MG63 (cell line): ENCODE measurements around the gene FAM200B. TPM values are rescaled to one million over a fixed set of nuclear protein-coding genes. Genes with fewer than 3 reads are reported as not detected.
"Not testable (repeated sequence)": the region's sequence is repeated elsewhere in the genome, so short reads cannot be mapped to it uniquely, and the experiment has no call there.

ENCODE experiments used
- DNase-seq: peaks from one replicate; pipeline ENCODE4 v3.0.0-alpha.2; 2020
- H3K27me3 ChIP-seq: fragments of 250-450 bp; sonication (Bioruptor Pico); 2 replicates; pipeline ENCODE4 v1.5.1; 2020; ENCODE audit warnings: mild to moderate bottlenecking, moderate library complexity
- H3K36me3 ChIP-seq: fragments of 250-450 bp; sonication (Bioruptor Pico); 2 replicates; pipeline ENCODE4 v1.5.1; 2020; ENCODE audit warnings: mild to moderate bottlenecking, moderate library complexity
- H3K4me3 ChIP-seq: fragments of 250-450 bp; sonication (Bioruptor Pico); 2 replicates; pipeline ENCODE4 v1.5.1; 2020; ENCODE audit warnings: mild to moderate bottlenecking, moderate library complexity
- H3K9me3 ChIP-seq: fragments of 250-450 bp; sonication (Bioruptor Pico); 2 replicates; pipeline ENCODE4 v1.5.1; 2020; ENCODE audit warnings: mild to moderate bottlenecking, moderate library complexity
- total RNA-seq: library from RNA; depleted of rRNA; stranded (reverse); fragments of >200 nt; shearing (Covaris generic); gene quantifications from 2 replicates; pipeline ENCODE4 v1.2.3, GENCODE V29; 2014; ENCODE audit warnings: low replicate concordance

Gene FAM200B
- total RNA-seq, 1 experiment from 2014 or later = 22.6 TPM

DNA sequence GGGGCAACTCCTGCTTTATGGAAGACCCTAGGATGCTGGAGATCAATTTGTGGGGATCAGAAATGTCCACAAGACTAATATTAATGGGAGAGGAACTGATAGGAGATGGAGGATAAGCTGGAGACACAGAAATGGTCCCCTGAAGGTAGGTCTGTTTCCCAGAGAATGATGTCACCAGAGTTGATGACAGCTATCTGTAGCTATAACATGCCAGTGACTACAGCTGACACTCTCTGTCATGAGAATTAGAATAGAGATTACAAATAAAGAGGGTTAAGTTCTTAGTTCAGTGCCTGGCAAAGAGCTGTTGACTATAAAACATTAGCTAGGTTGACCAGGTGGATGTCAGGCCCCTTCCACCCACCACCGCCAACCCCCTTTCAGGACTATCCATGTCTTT is 30.6 kb downstream of the FAM200B start:
- no peak overlapping the region for H3K4me3 ChIP-seq
- no peaks in the 10 kb centered on the region for H3K27me3 ChIP-seq
- no peaks in the 10 kb centered on the region for H3K9me3 ChIP-seq
- DNase-seq = no peak
- H3K36me3 ChIP-seq = no peaks in the 10 kb centered on the region

GRCh38 chr4:15714141-15714540 is 32.5 kb downstream of the FAM200B start:
- H3K27me3 ChIP-seq = no peaks in the 10 kb centered on the region
- no peaks in the 10 kb centered on the region for H3K9me3 ChIP-seq
- no peak overlapping the region for H3K4me3 ChIP-seq
- no peak for DNase-seq
- H3K36me3 ChIP-seq = no peaks in the 10 kb centered on the region

DNA sequence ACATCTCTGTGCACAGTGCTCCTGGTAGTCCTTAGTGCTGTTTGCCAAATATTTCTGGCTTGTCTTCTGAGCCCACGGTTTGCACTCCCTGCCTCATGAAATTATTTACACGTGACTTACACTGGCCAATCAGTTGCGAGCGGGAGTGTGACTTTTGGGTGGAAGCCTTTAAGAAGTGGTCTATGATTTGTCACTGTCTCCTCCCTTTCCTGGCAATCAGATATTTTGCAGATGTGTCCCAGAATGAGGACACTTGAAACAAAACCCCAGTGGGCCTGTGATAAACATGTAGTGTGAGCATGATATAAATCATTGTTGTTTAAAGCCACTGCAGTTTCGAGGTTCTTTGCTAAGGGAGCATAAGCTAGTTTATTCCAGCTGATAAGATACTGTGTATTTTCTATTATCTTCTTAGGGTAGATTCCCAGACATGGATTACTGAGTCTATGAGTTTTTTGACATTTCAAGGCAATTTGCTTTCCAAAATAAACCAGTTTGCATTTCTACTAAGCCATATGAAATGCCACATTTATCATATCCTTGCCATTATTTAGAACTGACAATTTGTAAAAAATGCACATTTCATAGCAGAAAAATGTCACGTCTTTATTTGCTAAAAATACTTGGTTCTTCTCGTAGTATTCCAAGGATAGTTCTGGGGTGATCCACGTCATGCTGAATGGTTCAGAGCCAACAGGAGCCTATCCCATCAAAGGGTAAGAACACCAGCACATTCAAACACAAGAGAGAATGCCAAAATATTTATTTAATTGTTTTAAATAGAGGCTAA is 33.2 kb downstream of the FAM200B start:
- peak; percentile 50 for DNase-seq
- H3K27me3 ChIP-seq = no peaks in the 10 kb centered on the region
- no peaks in the 10 kb centered on the region for H3K36me3 ChIP-seq
- no peak overlapping the region for H3K4me3 ChIP-seq
- H3K9me3 ChIP-seq = no peaks in the 10 kb centered on the region

- DNase-seq = no peak
- Histone ChIP-seq H3K4me3 (no peak overlapping the region), H3K9me3 (no peaks in the 10 kb centered on the region), H3K36me3 (no peaks in the 10 kb centered on the region), H3K27me3 (no peaks in the 10 kb centered on the region)
Measured at GRCh38 chr4:15716115-15716514, 34.5 kb downstream of the FAM200B start.

DNA sequence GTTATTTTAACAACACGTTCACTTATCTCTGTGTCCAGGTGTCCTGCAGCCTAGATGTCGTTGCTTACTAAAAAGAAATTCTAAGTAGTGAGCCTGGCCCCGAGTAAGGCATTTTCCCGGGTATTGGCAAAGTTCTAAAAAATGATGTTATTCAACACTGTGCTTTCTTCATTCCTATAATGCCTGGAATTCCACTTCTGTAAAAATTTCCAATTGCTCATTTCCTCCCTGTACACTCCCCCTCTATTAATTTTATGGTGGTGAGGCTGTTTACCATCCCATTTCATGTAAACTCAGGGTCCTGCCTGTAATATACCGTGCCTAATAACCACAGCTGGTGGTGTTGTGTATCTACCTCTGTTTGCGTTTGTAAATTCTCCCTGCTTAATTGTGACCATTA is 35.5 kb downstream of the FAM200B start:
- DNase-seq = no peak
- H3K27me3 ChIP-seq = no peaks in the 10 kb centered on the region
- H3K9me3 ChIP-seq = no peaks in the 10 kb centered on the region
- H3K4me3 ChIP-seq = no peak overlapping the region
- H3K36me3 ChIP-seq = no peaks in the 10 kb centered on the region

DNA sequence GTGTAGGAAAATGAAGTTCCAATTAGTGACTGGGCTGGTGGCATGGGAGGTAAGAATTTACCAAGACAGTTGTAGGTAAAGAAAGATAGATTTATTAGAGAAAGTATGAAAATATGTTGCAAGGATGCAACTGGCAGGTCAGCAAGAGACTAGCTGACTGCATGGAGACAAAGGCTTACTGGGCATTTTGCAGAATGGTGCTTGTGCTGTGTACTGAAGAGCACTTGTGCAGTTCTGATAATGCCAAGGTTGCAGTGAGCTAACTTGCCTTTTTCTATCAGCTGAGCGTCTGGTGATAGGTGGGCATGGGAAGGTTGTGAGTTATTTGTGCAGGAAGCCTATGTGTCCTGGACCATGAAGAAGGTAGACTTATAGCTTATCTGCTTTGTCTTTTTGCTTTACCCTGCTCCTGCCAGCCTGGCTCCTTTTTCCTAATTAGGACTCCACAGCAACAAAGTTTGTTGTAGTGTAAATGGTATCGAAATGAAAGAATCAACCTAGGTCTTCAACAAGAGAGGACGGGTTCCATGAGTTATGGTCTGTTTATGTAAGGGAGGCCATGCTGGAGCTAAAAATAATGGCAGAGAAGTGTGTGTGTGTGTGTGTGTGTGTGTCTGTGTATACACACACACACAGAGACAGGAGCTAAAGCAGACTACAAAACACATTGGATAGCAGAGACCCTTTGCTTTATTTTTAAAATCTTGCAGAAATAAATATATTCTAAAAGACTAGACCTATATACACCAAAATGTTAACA is 36.2 kb downstream of the FAM200B start:
- no peak for DNase-seq
- no peaks in the 10 kb centered on the region for H3K36me3 ChIP-seq
- no peaks in the 10 kb centered on the region for H3K27me3 ChIP-seq

GRCh38 chr4:15718465-15718864 is 36.8 kb downstream of the FAM200B start:
- H3K9me3 ChIP-seq = no peaks in the 10 kb centered on the region
- no peak for DNase-seq
- no peak overlapping the region for H3K4me3 ChIP-seq
- H3K36me3 ChIP-seq = no peaks in the 10 kb centered on the region
- no peaks in the 10 kb centered on the region for H3K27me3 ChIP-seq

More for the DNA sequence above, 36.2 kb downstream of the FAM200B start:
- no peaks in the 10 kb centered on the region for H3K9me3 ChIP-seq
- no peak overlapping the region for H3K4me3 ChIP-seq

GRCh38 chr4:15718959-15719358 is 37.3 kb downstream of the FAM200B start:
- no peak for DNase-seq
- no peak overlapping the region for H3K4me3 ChIP-seq
- no peaks in the 10 kb centered on the region for H3K9me3 ChIP-seq
- no peaks in the 10 kb centered on the region for H3K27me3 ChIP-seq
- no peaks in the 10 kb centered on the region for H3K36me3 ChIP-seq

- no peak for DNase-seq
- H3K27me3 ChIP-seq = no peaks in the 10 kb centered on the region
- H3K9me3 ChIP-seq = no peaks in the 10 kb centered on the region
- no peak overlapping the region for H3K4me3 ChIP-seq
- H3K36me3 ChIP-seq = no peaks in the 10 kb centered on the region
Measured at GRCh38 chr4:15719506-15719905, 37.9 kb downstream of the FAM200B start.

DNA sequence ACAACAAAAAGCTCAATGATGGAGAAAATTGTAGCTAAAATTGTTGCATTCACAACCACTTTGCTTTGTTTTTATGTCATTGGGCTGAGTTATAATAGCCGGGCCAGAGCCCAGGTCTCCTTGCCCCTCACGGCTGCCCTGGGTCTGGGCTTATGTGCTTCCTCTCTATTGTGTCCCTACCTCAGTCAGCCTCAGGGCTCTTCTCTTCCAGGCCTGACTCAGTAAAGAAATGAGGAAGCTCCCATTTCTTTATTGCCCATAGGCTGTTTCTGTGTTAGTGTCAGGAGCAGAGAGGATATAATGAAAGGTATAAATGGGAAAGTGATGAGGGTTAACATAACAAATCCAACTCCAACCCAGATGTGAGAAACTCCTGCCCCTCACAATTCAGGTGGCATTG is 39.2 kb downstream of the FAM200B start:
- no peaks in the 10 kb centered on the region for H3K9me3 ChIP-seq
- no peaks in the 10 kb centered on the region for H3K36me3 ChIP-seq
- DNase-seq = no peak
- no peak overlapping the region for H3K4me3 ChIP-seq
- no peaks in the 10 kb centered on the region for H3K27me3 ChIP-seq

GRCh38 chr4:15725608-15726007 is 44.0 kb downstream of the FAM200B start:
- no peak overlapping the region for H3K4me3 ChIP-seq
- DNase-seq = no peak
- no peaks in the 10 kb centered on the region for H3K9me3 ChIP-seq
- H3K27me3 ChIP-seq = no peaks in the 10 kb centered on the region
- H3K36me3 ChIP-seq = no peaks in the 10 kb centered on the region

GRCh38 chr4:15729910-15730533 is 48.4 kb downstream of the FAM200B start:
- Histone ChIP-seq H3K36me3 (no peaks in the 10 kb centered on the region), H3K9me3 (no peaks in the 10 kb centered on the region), H3K4me3 (no peak overlapping the region), H3K27me3 (no peaks in the 10 kb centered on the region)
- no peak for DNase-seq

GRCh38 chr4:15733061-15733460 is 51.4 kb downstream of the FAM200B start:
- not testable (repeated sequence) for DNase-seq, H3K36me3 ChIP-seq, H3K27me3 ChIP-seq, H3K4me3 ChIP-seq, H3K9me3 ChIP-seq

GRCh38 chr4:15735536-15735935 is 53.9 kb downstream of the FAM200B start:
- DNase-seq = no peak
- no peaks in the 10 kb centered on the region for H3K9me3 ChIP-seq

GRCh38 chr4:15736514-15737050 is 55.0 kb downstream of the FAM200B start:
- no peak overlapping the region for H3K4me3 ChIP-seq
- H3K9me3 ChIP-seq = no peaks in the 10 kb centered on the region
- no peaks in the 10 kb centered on the region for H3K27me3 ChIP-seq
- no peaks in the 10 kb centered on the region for H3K36me3 ChIP-seq
- no peak for DNase-seq

More at GRCh38 chr4:15735536-15735935, 53.9 kb downstream of the FAM200B start:
- Histone ChIP-seq H3K4me3 (no peak overlapping the region), H3K27me3 (no peaks in the 10 kb centered on the region), H3K36me3 (no peaks in the 10 kb centered on the region)

DNA sequence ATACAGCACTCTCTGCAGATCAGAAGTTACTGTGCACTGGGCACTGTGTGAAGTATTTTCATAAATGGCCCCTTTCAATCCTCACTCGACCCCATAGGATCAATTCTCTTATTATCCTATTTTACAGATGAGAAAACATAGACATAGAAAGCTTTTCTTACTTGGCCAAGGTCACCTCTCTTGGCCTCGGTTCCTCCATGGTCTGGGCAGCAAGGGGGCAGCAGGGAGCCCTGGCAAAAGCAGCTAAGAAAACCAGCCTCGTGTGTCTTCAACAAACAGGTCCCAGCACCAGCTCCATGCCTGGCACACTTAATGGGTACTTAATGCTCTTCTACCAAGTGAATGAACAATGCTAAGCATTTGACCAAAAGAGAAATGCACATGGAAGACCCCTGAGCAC is 55.6 kb downstream of the FAM200B start:
- Histone ChIP-seq H3K4me3 (no peak overlapping the region), H3K27me3 (no peaks in the 10 kb centered on the region), H3K9me3 (no peaks in the 10 kb centered on the region), H3K36me3 (no peaks in the 10 kb centered on the region)
- no peak for DNase-seq

DNA sequence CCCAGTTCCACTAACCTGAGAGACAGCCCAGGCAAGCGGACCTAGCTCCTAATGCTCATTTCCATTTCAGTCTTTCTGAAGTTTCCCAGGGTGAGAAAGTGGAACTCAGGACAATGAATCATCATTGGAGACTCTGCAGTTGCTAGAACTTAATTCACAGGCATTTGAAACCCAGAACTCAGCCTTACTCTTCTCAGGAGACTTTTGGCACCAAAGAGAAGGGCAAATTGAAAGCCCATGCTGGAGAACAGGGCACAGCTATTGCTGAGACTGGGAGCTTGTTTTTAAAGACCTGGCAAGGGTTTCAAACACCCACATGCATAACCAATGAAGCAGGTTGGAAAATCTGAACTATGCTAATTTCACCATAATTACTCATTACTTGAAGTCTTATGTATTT is 57.2 kb downstream of the FAM200B start:
- Histone ChIP-seq H3K36me3 (no peaks in the 10 kb centered on the region), H3K27me3 (no peaks in the 10 kb centered on the region), H3K9me3 (no peaks in the 10 kb centered on the region), H3K4me3 (no peak overlapping the region)
- no peak for DNase-seq
